ENCODE data around the gene TET3.

TET3 gene

GRCh38 chr2:73987109-73987947 is 2.6 kb downstream of the TET3 start:
- DNase-seq (ENCODE audit: low read depth): no peak

- DNase-seq (ENCODE audit: low read depth): no peak
Observed at GRCh38 chr2:73987948-73988700, 3.4 kb downstream of the TET3 start.

DNA sequence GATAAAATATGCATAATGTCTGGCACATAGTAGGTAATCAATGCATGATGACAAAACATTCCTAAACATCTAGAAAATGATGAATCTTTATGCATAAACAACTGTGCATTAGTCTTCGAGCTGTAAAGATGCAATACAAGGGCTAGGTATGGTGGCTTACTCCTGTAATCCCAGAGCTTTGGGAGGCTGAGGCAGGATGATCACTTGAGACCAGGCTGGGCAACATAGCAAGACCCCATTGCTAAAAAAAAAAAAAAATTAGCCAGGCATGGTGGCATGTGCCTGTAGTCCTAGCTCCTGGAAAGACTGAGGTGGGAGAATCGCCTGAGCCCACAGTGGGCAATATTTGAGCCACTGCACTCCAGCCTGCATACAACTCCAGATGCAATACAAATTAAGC is 5.3 kb downstream of the TET3 start:
- no peak for DNase-seq (ENCODE audit: low read depth)

- DNase-seq (ENCODE audit: low read depth): no peak
Observed at GRCh38 chr2:73990531-73990930, 5.8 kb downstream of the TET3 start.

GRCh38 chr2:73992036-73992435 is 7.3 kb downstream of the TET3 start:
- no peak for DNase-seq (ENCODE audit: low read depth)

- no peak for DNase-seq (ENCODE audit: low read depth)
Observed at GRCh38 chr2:73993376-73993775, 8.7 kb downstream of the TET3 start.

GRCh38 chr2:73993778-73994177 is 9.1 kb downstream of the TET3 start:
- DNase-seq (ENCODE audit: low read depth): no peak

DNA sequence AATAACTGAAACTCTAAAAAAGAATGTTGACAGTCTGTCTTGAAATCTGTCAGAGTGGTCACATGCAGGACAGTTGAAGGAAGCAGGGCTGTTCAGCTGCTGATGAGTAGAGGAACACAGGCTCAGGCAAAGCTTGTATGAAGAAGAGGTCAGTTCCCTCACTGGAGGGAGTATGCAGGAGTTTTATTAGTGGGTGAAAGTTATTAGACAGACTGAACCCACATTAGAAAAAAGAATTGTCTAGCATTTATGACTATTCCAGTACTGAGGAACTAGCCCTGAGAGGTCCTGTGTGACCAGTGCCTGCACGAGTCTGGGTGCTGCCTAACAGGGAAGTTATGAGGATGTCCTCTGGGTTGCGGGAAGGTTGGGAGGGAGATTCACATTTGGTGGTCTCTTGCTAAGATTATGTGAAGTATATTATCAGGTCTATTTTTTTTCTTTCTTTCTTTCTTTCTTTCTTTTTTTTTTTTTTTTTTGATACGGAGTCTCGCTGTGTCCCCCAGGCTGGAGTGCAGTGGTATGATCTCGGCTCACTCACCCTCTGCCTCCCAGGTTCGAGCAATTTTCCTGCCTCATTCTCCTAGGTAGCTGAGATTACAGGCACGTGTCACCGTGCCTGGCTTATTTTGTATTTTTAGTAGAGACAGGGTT is 9.6 kb downstream of the TET3 start:
- DNase-seq (ENCODE audit: low read depth): no peak

- no peak for DNase-seq (ENCODE audit: low read depth)
Observed at GRCh38 chr2:73995810-73996209, 11.1 kb downstream of the TET3 start.

DNA sequence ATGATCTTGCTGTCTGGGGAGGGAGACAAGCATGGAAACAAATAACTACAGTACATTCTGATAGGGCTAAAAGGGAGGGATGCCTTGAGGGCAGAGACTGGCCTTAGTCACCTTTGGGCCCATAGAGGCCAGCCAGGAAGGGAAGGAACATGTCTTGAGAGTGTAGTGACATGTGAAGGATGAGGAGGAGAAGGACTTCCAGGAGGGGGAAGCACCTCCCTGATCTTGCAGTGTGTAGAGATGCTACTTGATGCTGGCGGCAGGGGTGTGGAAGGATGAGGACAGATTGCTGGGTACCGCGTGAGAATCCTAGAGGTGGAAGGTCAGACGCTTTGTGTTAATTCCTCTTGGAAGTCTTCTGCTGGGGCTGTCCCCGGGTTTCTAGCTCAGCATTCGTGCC is 13.1 kb downstream of the TET3 start:
- DNase-seq (ENCODE audit: low read depth): no peak

DNA sequence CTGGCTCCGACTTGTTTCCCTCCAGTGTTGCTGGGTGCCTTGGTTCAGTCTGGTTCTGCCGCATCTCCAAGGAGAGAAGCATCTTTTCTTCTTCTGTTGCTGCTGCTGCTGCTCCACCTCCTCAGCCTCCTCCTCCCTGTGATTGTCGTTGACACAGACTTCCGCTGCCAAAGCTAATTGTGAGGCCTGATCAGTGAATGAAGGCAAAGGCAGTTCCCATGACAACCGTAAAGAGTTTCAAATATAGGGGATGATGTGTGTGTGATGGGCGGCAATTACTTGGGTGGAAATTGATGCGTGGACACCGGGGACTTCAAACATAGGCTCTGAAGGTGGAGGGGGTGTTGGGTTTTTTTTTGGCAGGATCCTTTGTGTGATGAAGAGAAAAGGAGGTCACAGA is 13.7 kb downstream of the TET3 start:
- DNase-seq (ENCODE audit: low read depth): no peak

- no peak for DNase-seq (ENCODE audit: low read depth)
Observed at GRCh38 chr2:73998933-73999332, 14.2 kb downstream of the TET3 start.

- DNase-seq (ENCODE audit: low read depth): no peak
Observed at GRCh38 chr2:73999881-74000597, 15.3 kb downstream of the TET3 start.

GRCh38 chr2:74000666-74001065 is 16.0 kb downstream of the TET3 start:
- DNase-seq (ENCODE audit: low read depth): no peak

DNA sequence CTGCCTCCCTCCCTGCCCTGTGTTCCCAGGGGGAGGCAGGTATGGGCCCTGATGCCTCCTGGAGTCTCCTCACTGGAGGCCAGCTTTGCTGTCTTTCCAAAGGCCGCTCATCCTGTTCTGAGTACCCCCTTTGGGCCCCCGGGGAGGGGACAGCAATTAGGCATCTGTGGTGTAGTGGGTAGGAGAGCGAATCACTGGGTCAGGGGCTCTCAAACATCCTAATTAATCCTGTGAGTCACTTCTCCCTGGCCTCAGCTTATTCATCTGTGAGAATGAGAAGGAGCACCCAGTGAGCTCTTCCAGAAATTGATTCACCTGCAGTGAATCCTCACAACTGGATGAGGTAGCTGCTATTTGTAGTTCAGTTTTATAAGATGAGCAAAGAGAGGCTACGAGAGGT is 16.4 kb downstream of the TET3 start:
- DNase-seq (ENCODE audit: low read depth): no peak

DNA sequence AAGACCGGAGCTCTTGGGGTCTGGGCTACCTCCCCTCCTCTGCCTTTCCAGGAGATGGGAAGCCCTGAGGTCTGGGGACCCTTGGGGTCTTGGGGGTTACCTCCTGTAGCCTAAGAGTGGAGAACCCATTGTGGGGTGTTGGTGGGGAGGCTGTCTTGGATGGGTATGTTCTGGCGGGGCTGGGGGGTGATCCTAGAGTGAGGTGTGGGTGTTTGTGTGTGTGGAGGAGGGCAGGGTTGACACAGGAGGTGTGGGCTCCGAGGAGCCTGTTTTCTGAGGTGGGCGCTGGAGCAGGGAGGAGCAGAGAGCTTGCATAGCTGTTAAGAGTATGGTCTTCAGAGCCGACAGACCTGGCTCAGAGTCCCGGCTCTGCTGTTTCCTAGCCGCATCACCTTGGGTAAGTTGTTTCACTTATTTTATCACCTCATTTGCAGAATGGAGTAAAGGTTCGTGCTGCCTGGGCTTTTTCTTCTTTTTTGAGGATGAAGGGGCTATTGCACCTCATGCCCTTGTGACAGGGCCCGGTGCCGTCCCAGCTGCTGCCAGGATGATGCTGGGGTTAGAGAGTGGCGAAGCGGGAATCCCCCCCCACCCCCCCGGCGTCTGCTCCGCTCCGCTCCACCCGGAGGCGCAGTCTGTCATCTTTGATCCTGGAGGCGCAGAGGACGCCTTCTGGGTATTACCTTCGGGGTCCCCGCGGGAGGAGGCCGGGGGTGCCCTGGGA is 17.2 kb downstream of the TET3 start:
- no peak for DNase-seq (ENCODE audit: low read depth)

DNA sequence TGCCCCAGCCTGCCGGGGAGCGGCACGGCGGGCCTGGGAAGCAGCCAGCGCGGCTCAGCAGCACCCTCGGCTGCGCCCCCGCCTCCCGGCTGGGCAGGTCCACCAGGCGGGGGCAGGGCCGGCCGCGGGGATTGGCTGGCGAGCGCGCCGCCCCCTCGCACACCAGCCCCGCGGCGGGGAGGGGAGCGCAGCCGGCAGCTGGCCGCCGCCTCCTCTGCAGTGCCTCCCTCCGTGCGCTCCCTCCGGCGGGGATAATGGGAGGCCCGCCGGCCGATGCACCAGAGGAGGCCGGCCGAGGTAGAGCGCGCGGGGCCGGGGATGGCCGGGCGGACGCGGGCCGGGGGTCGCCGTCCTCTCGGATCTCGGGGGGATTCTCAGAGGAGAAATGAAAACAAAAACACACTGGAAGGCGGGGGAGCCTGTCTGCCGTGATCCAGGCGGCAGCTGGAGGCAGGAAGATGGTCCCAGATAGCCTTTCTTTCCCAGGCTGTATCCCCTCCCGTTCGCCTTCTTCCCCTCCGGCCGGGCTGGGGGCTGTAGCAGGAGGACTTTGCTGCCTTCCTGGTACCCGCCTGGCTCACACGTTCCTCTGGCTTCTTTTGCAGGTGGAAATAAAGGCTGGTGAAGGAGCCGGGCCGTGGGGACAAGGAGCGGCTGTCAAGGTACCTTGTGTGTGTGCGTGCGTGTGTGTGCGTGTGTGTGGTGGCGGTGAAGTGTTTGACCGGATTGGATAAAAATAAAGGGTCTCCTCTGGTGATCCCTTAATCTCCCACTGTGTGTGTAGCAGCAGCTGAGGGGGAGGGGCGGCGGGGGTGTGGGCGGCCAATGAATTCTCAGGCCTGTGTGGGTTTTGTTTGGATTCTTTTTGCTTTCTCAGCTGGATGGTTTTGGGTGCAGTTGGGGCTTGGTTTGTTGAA is 18.1 kb downstream of the TET3 start:
- no peak for DNase-seq (ENCODE audit: low read depth)

GRCh38 chr2:74003494-74004211 is 18.9 kb downstream of the TET3 start:
- peak; percentile 50 for DNase-seq (ENCODE audit: low read depth)

GRCh38 chr2:74004212-74005182 is 19.8 kb downstream of the TET3 start:
- DNase-seq (ENCODE audit: low read depth): no peak

Measured in GM04503 (cell line).